HFFc6 (cell line): Measurements from ENCODE around the gene PTPRE. TPM values are rescaled to one million over a fixed set of nuclear protein-coding genes. Genes with fewer than 3 reads are reported as not detected.

Experiments used
- DNase-seq: peaks from one replicate; pipeline ENCODE4 v3.0.0-alpha.2; 2018
- H3K27ac Mint-ChIP-seq: 2 replicates; pipeline ENCODE4 v1.8.0; 2020; ENCODE audit warnings: mild to moderate bottlenecking, mixed read lengths
- H3K27me3 Mint-ChIP-seq: 2 replicates; pipeline ENCODE4 v1.8.0; 2021; ENCODE audit warnings: mild to moderate bottlenecking, moderate library complexity, mixed read lengths; ENCODE audit not compliant: insufficient read depth
- H3K36me3 Mint-ChIP-seq: 2 replicates; pipeline ENCODE4 v1.8.0; 2021; ENCODE audit warnings: low read depth, mixed read lengths
- H3K4me1 Mint-ChIP-seq: 2 replicates; pipeline ENCODE4 v1.8.0; 2020; ENCODE audit warnings: low read depth, mixed read lengths
- H3K4me3 Mint-ChIP-seq: 2 replicates; pipeline ENCODE4 v1.8.0; 2020; ENCODE audit warnings: mild to moderate bottlenecking, moderate library complexity, mixed read lengths
- H3K9me3 Mint-ChIP-seq: 2 replicates; pipeline ENCODE4 v1.8.0; 2020; ENCODE audit warnings: mild to moderate bottlenecking, mixed read lengths
- total RNA-seq, 6 experiments: library from RNA; stranded (reverse); fragmentation: NEBNext Ultra II Directional; extraction: Animal tissue kit (Norgen Biotek cat#: 25700); gene quantifications; 2 replicates in 1 of 6; 3 replicates in 5 of 6; pipeline ENCODE4 v1.2.3, GENCODE V29; 2021
- TF ChIP-seq, protein P1 (sequence below): fragments of 200-600 bp; sonication (generic); IDR thresholded peaks from 2 replicates; pipeline ENCODE4 v1.5.0; 2021; ENCODE audit warnings: antibody characterized with exemption, mild to moderate bottlenecking

Gene PTPRE
- total RNA-seq, 6 experiments from 2014 or later = 0.14 to 0.37 (median 0.15) TPM; not detected in 3

- DNase-seq = no peak
- Mint-ChIP-seq H3K4me1 (no peaks in the 10 kb centered on the region), H3K36me3 (no peaks in the 10 kb centered on the region), H3K27ac (no peak overlapping the region), H3K4me3 (no peak overlapping the region), H3K27me3 (peaks cover 17% of the 10 kb centered on the region), H3K9me3 (peaks cover 4% of the 10 kb centered on the region; the same call in 1 of the 2 replicates)
- TF ChIP-seq, protein P1, sequence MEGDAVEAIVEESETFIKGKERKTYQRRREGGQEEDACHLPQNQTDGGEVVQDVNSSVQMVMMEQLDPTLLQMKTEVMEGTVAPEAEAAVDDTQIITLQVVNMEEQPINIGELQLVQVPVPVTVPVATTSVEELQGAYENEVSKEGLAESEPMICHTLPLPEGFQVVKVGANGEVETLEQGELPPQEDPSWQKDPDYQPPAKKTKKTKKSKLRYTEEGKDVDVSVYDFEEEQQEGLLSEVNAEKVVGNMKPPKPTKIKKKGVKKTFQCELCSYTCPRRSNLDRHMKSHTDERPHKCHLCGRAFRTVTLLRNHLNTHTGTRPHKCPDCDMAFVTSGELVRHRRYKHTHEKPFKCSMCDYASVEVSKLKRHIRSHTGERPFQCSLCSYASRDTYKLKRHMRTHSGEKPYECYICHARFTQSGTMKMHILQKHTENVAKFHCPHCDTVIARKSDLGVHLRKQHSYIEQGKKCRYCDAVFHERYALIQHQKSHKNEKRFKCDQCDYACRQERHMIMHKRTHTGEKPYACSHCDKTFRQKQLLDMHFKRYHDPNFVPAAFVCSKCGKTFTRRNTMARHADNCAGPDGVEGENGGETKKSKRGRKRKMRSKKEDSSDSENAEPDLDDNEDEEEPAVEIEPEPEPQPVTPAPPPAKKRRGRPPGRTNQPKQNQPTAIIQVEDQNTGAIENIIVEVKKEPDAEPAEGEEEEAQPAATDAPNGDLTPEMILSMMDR = no peak
Measured at GRCh38 chr10:128028508-128029289, 121.8 kb downstream of the PTPRE start.

DNA sequence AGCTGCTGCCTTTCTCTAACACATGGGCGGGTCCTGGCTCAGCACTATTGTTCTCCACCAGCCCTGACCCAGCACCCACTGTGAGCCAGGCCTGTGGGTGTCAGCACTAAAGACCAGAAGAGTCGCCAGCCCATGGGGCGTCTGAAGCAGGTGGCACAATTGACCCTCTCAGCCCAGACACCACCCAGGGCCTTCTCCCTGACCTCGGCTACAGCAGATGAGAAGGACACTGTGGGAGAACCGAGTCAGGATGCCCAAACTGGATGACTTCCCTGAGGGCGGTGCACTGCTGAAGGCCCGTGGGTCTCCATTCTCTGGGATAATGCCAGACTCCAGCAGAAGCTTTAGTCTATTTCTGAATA, 122.4 kb downstream of the PTPRE start:
- H3K27me3 Mint-ChIP-seq = peaks cover 17% of the 10 kb centered on the region
- no peaks in the 10 kb centered on the region for H3K36me3 Mint-ChIP-seq
- no peak for DNase-seq
- TF ChIP-seq, protein P1 = no peak
- H3K4me1 Mint-ChIP-seq = no peaks in the 10 kb centered on the region
- H3K27ac Mint-ChIP-seq = no peak overlapping the region
- no peak overlapping the region for H3K4me3 Mint-ChIP-seq
- H3K9me3 Mint-ChIP-seq = peaks cover 4% of the 10 kb centered on the region; the same call in 1 of the 2 replicates

GRCh38 chr10:128029731-128030369, 122.9 kb downstream of the PTPRE start:
- DNase-seq = no peak
- TF ChIP-seq, protein P1 = no peak
- no peak overlapping the region for H3K4me3 Mint-ChIP-seq
- H3K27me3 Mint-ChIP-seq = peaks cover 17% of the 10 kb centered on the region
- H3K9me3 Mint-ChIP-seq = peaks cover 4% of the 10 kb centered on the region; the same call in 1 of the 2 replicates
- no peaks in the 10 kb centered on the region for H3K36me3 Mint-ChIP-seq
- no peak overlapping the region for H3K27ac Mint-ChIP-seq
- no peaks in the 10 kb centered on the region for H3K4me1 Mint-ChIP-seq

DNA sequence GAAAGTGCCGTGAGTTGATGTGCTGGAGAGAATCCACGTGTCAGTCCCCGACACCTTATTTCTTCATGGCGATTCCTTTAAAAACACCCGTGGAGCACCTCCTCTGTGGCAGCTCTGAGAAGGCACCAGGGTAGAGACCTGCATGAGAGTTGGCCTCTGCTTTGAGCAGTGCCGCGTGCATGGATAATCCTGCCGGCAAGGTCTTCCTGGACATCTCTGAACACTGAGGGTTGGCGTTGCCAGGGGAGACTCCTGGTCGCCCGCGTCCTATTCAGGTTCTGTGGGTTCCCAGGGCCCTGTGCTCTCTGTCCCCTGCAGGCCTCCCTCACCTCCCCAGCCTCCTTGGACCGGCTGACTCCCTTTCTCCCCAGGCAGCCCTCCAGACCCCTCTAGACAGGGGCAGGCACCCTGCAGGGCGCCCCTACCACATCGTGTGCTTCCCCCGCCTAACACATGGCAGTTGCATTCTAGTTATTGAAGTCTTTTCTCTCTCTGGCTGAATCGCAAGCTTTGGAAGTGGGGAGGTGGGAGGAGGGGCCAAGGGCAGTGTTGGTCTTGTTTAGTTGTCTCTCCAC, 123.7 kb downstream of the PTPRE start:
- peaks cover 4% of the 10 kb centered on the region; the same call in 1 of the 2 replicates for H3K9me3 Mint-ChIP-seq
- peaks cover 21% of the 10 kb centered on the region for H3K27me3 Mint-ChIP-seq
- H3K27ac Mint-ChIP-seq = no peak overlapping the region
- no peak for DNase-seq
- no peak overlapping the region for H3K4me3 Mint-ChIP-seq
- H3K4me1 Mint-ChIP-seq = no peaks in the 10 kb centered on the region
- no peaks in the 10 kb centered on the region for H3K36me3 Mint-ChIP-seq
- TF ChIP-seq, protein P1 = no peak

DNA sequence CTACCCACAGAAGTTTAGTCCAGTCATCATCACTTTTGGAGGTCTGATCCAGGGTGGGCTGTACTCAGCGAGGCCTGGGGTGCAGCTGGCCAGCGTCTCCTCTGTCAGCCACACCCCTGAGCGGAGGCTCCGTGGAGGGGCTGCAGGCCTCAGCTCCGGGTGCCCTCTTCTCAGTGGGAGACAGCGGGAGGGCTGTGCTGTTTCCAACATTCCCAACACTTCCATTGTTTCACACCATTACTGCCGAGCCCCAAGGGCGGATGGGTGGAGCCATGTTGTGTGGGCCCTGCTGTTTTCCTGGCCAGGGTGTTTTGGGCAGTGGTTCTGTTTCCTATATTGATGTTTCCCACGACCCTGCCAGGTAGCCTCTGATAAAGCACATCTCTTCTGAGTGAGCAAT, 124.3 kb downstream of the PTPRE start:
- Mint-ChIP-seq H3K27me3 (peaks cover 26% of the 10 kb centered on the region), H3K9me3 (peaks cover 4% of the 10 kb centered on the region; the same call in 1 of the 2 replicates), H3K4me1 (no peaks in the 10 kb centered on the region), H3K36me3 (no peaks in the 10 kb centered on the region), H3K4me3 (no peak overlapping the region), H3K27ac (no peak overlapping the region)
- TF ChIP-seq, protein P1 = no peak
- DNase-seq = no peak
